Breast epithelium (tissue), 4 donors: Measurements from ENCODE around the gene LIPJ. TPM values are rescaled to one million over a fixed set of nuclear protein-coding genes. Genes with fewer than 3 reads are reported as not detected.

Experiments used
- DNase-seq, 2 donors: peaks; one replicate each; pipeline ENCODE4 v3.0.0-alpha.2; 2019; ENCODE audit warnings: low spot score in 2 of 2
- H3K27ac ChIP-seq, 2 donors: fragments of 200-600 bp; sonication (generic) in 1 of 2; one replicate each; pipeline ENCODE4 v1.5.1; 2016 to 2019; ENCODE audit warnings: mild to moderate bottlenecking in 1 of 2
- H3K27me3 ChIP-seq, 2 donors: fragments of 200-600 bp; sonication (generic) in 1 of 2; one replicate each; pipeline versions ENCODE4 v1.5.1 to v1.6.0; 2017 to 2019; ENCODE audit warnings: control low read depth in 1 of 2, mild to moderate bottlenecking in 1 of 2
- H3K36me3 ChIP-seq: fragments of 200-600 bp; one replicate; pipeline ENCODE4 v1.5.1; 2019
- H3K4me1 ChIP-seq, 2 donors: fragments of 200-600 bp; sonication (generic); one replicate each; pipeline ENCODE4 v1.5.1; 2016 to 2019; ENCODE audit warnings: control low read depth in 1 of 2
- H3K4me3 ChIP-seq, 3 donors: fragments of 200-600 bp; sonication (generic); 1 replicate in 2 of 3; 2 replicates in 1 of 3; pipeline ENCODE4 v1.5.1; 2016 to 2019; ENCODE audit warnings: mild to moderate bottlenecking in 3 of 3, moderate library complexity in 2 of 3
- H3K9me3 ChIP-seq, 2 donors: fragments of 200-600 bp; sonication (generic) in 1 of 2; one replicate each; pipeline ENCODE4 v1.5.1; 2016 to 2019; ENCODE audit warnings: control low read depth in 1 of 2
- POLR2A ChIP-seq: fragments of 450-650 bp; IDR thresholded peaks from one replicate; pipeline ENCODE4 v1.6.1; 2016; ENCODE audit warnings: antibody characterized with exemption, mild to moderate bottlenecking, moderate library complexity
- POLR2AphosphoS5 ChIP-seq, 3 donors: sonication (generic); formaldehyde crosslinking; IDR thresholded peaks; one replicate each; pipeline ENCODE4 v1.6.1; 2017; ENCODE audit warnings: antibody characterized with exemption in 3 of 3
- intact Hi-C: fragments of 100-400 bp; cut with DNase I; formaldehyde crosslinking; loops from one replicate; pipeline ENCODE4 v1.15.1; 2023; ENCODE audit warnings: low total_unique reads
- total RNA-seq, 3 donors: library from RNA; depleted of rRNA; stranded (reverse); fragments of >200 nt; gene quantifications; one replicate each; pipeline ENCODE4 v1.1.0, GENCODE V29; 2016
- TF ChIP-seq, protein P1 (sequence below), 3 donors: fragments of 450-650 bp; IDR thresholded peaks; one replicate each; pipeline ENCODE4 v1.5.1; 2016 to 2017; ENCODE audit warnings: antibody characterized with exemption in 3 of 3, mild to moderate bottlenecking in 3 of 3, moderate library complexity in 3 of 3

LIPJ gene
- total RNA-seq, 3 donors from 2014 or later: 0.32 to 2.5 (median 0.33) TPM

DNA sequence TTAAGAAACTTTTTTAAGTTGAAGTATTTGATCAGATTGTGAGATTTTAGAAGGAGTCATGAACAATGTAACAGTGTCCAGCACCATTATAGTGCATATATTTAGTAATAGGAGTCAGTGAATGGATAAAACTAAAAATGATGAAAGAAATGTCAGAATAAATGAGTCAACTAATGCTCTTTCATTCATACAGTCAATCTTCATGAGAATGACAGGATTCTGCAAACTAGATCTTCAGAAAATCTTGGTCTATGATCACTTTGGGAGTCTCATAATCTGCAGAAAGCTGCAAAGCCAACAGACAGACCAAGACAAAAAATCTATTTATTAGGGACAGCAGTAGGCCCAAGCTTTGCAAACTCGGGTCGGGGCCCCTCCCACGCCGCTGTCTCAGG, 4.2 kb upstream of the LIPJ start:
- TF ChIP-seq POLR2A: no peak
- TF ChIP-seq, protein P1, sequence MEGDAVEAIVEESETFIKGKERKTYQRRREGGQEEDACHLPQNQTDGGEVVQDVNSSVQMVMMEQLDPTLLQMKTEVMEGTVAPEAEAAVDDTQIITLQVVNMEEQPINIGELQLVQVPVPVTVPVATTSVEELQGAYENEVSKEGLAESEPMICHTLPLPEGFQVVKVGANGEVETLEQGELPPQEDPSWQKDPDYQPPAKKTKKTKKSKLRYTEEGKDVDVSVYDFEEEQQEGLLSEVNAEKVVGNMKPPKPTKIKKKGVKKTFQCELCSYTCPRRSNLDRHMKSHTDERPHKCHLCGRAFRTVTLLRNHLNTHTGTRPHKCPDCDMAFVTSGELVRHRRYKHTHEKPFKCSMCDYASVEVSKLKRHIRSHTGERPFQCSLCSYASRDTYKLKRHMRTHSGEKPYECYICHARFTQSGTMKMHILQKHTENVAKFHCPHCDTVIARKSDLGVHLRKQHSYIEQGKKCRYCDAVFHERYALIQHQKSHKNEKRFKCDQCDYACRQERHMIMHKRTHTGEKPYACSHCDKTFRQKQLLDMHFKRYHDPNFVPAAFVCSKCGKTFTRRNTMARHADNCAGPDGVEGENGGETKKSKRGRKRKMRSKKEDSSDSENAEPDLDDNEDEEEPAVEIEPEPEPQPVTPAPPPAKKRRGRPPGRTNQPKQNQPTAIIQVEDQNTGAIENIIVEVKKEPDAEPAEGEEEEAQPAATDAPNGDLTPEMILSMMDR (IDR thresholded peaks at IDR 0.05): no peak
- TF ChIP-seq POLR2AphosphoS5 (IDR thresholded peaks at IDR 0.05): no peak
- Histone ChIP-seq H3K27me3 (no peaks in the 10 kb centered on the region), H3K27ac (peak overlapping the region; percentile 96), H3K9me3 (no peaks in the 10 kb centered on the region), H3K4me1 (no peaks in the 10 kb centered on the region), H3K4me3 (peak overlapping the region; percentile 66 to 87 (median 77)), H3K36me3 (no peaks in the 10 kb centered on the region)
- no peak for DNase-seq
- intact Hi-C loops: no loop called here

GRCh38 chr10:88582806-88583583, 3.6 kb upstream of the LIPJ start, which contains the start of gene RNLS:
Gene RNLS, minus strand, starts transcription at chr10:88583318.
- peak; percentile 42 to 68 for DNase-seq
- no peaks in the 10 kb centered on the region for H3K27me3 ChIP-seq
- no peaks in the 10 kb centered on the region for H3K9me3 ChIP-seq
- H3K4me3 ChIP-seq: peak within 1 kb of the TSS; percentile 66 to 87 (median 77)
- no peaks in the 10 kb centered on the region for H3K4me1 ChIP-seq
- TF ChIP-seq POLR2AphosphoS5 (IDR thresholded peaks at IDR 0.05) (peak; percentile 37 to 58 (median 53)), POLR2A (no peak)
- TF ChIP-seq, protein P1 (IDR thresholded peaks at IDR 0.05): peak; percentile 67 to 86 (median 76)
- intact Hi-C loops: no loop called here
- no peaks in the 10 kb centered on the region for H3K36me3 ChIP-seq
- peak within 1 kb of the TSS; percentile 96 for H3K27ac ChIP-seq

DNA sequence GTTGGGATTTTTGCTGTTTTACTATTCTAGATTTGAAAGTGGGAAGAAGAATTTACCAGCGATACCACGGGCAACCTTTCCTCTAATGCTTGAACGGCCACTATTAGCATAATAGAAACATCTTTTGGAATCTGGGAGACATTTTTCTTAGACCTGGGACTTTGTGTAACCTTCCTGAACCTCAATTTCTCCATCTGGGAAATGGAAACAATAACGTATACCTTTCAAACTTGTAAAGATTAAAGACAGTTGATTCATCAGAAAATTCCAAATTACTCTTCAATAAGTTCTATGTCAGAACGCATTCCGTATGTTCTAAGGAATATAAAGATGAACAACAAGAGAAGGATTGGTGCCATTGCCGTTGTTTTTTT, 3.0 kb upstream of the LIPJ start:
- H3K27me3 ChIP-seq: no peaks in the 10 kb centered on the region
- TF ChIP-seq, protein P1 (IDR thresholded peaks at IDR 0.05): no peak
- TF ChIP-seq POLR2AphosphoS5 (IDR thresholded peaks at IDR 0.05) (no peak), POLR2A (no peak)
- H3K9me3 ChIP-seq: no peaks in the 10 kb centered on the region
- peak overlapping the region; percentile 96 for H3K27ac ChIP-seq
- H3K4me3 ChIP-seq: peak overlapping the region; percentile 66 to 87 (median 77)
- H3K36me3 ChIP-seq: no peaks in the 10 kb centered on the region
- no peak for DNase-seq
- no peaks in the 10 kb centered on the region for H3K4me1 ChIP-seq
- intact Hi-C loops: no loop called here

- Histone ChIP-seq H3K27ac (no peak overlapping the region), H3K36me3 (no peaks in the 10 kb centered on the region), H3K4me1 (no peaks in the 10 kb centered on the region), H3K27me3 (no peaks in the 10 kb centered on the region), H3K4me3 (no peak overlapping the region), H3K9me3 (no peaks in the 10 kb centered on the region)
- intact Hi-C loops: no loop called here
- no peak for DNase-seq
- TF ChIP-seq POLR2AphosphoS5 (IDR thresholded peaks at IDR 0.05) (no peak), POLR2A (no peak)
- TF ChIP-seq, protein P1 (IDR thresholded peaks at IDR 0.05): no peak
These were observed 5.8 kb downstream of the LIPJ start for GRCh38 chr10:88592381-88592780.

DNA sequence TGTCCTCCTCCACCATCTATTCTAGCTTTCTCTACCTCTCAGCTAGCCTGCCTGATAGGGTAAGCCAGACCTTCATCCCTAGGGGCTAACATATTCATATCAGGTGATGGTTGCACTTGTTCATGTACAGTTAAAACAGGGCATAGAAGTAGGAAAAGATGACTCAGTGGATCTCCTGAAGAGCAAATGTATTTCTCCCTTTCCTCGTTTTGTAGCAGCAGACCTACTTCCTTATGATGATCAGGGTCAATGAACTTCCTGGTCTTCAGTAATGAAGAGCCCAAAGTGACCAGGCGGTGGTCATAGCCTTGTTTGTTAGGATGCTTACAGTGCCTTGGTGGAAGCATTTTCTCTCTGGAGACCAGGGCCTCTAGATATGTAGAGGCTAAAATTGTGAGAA, 6.3 kb downstream of the LIPJ start:
- H3K9me3 ChIP-seq: no peaks in the 10 kb centered on the region
- TF ChIP-seq, protein P1 (IDR thresholded peaks at IDR 0.05): no peak
- TF ChIP-seq POLR2A (no peak), POLR2AphosphoS5 (IDR thresholded peaks at IDR 0.05) (no peak)
- intact Hi-C loops: no loop called here
- H3K27ac ChIP-seq: no peak overlapping the region
- H3K4me3 ChIP-seq: no peak overlapping the region
- no peaks in the 10 kb centered on the region for H3K4me1 ChIP-seq
- H3K27me3 ChIP-seq: no peaks in the 10 kb centered on the region
- H3K36me3 ChIP-seq: no peaks in the 10 kb centered on the region
- no peak for DNase-seq
